Body of pancreas (tissue), 4 donors: ENCODE measurements around the gene RAD9B. TPM values are rescaled to one million over a fixed set of nuclear protein-coding genes. Genes with fewer than 3 reads are reported as not detected.
"Not testable (repeated sequence)": the region's sequence is repeated elsewhere in the genome, so short reads cannot be mapped to it uniquely, and the experiment has no call there.

Experiments used
- ATAC-seq: fragments of 150-250 bp; one replicate; pipeline ENCODE4 v1.9.1; 2016
- DNase-seq, 4 donors: peaks; one replicate each; pipeline ENCODE4 v3.0.0-alpha.2; 2019
- H3K27ac ChIP-seq, 4 donors: fragments of 200-600 bp; sonication (generic); 1 replicate in 3 of 4; 2 replicates in 1 of 4; pipeline versions ENCODE4 v1.5.1 to v1.6.1; 2016 to 2019; ENCODE audit warnings: mild to moderate bottlenecking in 1 of 4, mixed read lengths in 1 of 4, moderate library complexity in 1 of 4
- H3K27me3 ChIP-seq, 2 donors: fragments of 200-600 bp; sonication (generic); one replicate each; pipeline ENCODE4 v1.6.0; 2016; ENCODE audit warnings: mild to moderate bottlenecking in 1 of 2
- H3K36me3 ChIP-seq, 2 donors: fragments of 200-600 bp; sonication (generic); replicated peaks in 1 of 2; 2 replicates each; pipeline ENCODE4 v1.5.1; 2016; ENCODE audit warnings: low read depth in 2 of 2; ENCODE audit not compliant: insufficient read depth in 1 of 2
- H3K4me1 ChIP-seq: fragments of 200-600 bp; sonication (generic); one replicate; pipeline ENCODE4 v1.6.0; 2016
- H3K4me3 ChIP-seq, 2 donors: fragments of 200-600 bp; sonication (generic); 1 replicate in 1 of 2; 2 replicates in 1 of 2; pipeline ENCODE4 v1.5.1; 2016 to 2019
- H3K9me3 ChIP-seq, 3 donors: fragments of 200-600 bp; sonication (generic); 1 replicate in 2 of 3; 2 replicates in 1 of 3; pipeline ENCODE4 v1.5.1; 2016
- POLR2A ChIP-seq, 3 donors: fragments of 450-650 bp; IDR thresholded peaks; one replicate each; pipeline ENCODE4 v1.6.1; 2016; ENCODE audit warnings: antibody characterized with exemption in 3 of 3, mild to moderate bottlenecking in 2 of 3
- WGBS, 2 donors: methylation state at CpG; one replicate each; pipeline ENCODE4 v1.1.5; 2017; 5-methylcytosine and 5-hydroxymethylcytosine counted together
- intact Hi-C: fragments of 100-400 bp; cut with DNase I; formaldehyde crosslinking; loops from one replicate; pipeline ENCODE4 v1.15.1; 2023
- total RNA-seq, 2 donors: library from RNA; depleted of rRNA; stranded (reverse); fragments of >200 nt; gene quantifications; one replicate each; pipeline ENCODE4 v1.1.0, GENCODE V29; 2016
- TF ChIP-seq, protein P1 (sequence below), 7 experiments: fragments of 450-650 bp in 4 of 7; fragments of 200-600 bp in 3 of 7; sonication (generic) in 3 of 7; IDR thresholded peaks; one replicate each; pipeline ENCODE4 v1.5.1; 2016 to 2019; ENCODE audit warnings: antibody characterized with exemption in 7 of 7

The RAD9B gene
- total RNA-seq, 2 donors from 2014 or later, result 2.3 TPM; not detected in 1

DNA sequence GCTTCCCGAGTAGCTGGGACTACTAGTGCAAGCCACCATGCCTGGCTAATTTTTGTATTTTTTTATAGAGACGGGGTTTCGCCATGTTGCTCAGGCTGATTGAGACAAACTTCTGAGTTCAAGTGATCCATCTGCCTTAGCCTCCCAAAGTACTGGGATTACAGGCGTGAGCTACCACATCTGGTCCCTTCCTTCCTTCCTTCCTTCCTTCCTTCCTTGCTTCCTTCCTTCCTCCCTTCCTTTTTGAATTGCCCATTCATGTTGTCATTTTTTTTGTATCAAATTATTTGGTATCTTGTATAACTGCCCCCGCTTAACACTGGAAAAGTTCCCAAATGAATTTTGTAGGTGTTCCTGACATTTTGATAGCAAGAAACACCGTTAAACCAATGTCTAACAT, 11.7 kb downstream of the RAD9B start:
- WGBS, 2 donors, result 56 to 65% methylated on average over 6 of the region's 6 CpGs
- ATAC-seq, result no peak
- Histone ChIP-seq H3K27me3 (no peaks in the 10 kb centered on the region), H3K4me3 (no peak overlapping the region), H3K36me3 (no peaks in the 10 kb centered on the region), H3K4me1 (peaks cover 6% of the 10 kb centered on the region), H3K27ac (no peak overlapping the region), H3K9me3 (no peaks in the 10 kb centered on the region)
- no peak for DNase-seq
- no peak for TF ChIP-seq POLR2A (IDR thresholded peaks at IDR 0.05)
- TF ChIP-seq, protein P1, sequence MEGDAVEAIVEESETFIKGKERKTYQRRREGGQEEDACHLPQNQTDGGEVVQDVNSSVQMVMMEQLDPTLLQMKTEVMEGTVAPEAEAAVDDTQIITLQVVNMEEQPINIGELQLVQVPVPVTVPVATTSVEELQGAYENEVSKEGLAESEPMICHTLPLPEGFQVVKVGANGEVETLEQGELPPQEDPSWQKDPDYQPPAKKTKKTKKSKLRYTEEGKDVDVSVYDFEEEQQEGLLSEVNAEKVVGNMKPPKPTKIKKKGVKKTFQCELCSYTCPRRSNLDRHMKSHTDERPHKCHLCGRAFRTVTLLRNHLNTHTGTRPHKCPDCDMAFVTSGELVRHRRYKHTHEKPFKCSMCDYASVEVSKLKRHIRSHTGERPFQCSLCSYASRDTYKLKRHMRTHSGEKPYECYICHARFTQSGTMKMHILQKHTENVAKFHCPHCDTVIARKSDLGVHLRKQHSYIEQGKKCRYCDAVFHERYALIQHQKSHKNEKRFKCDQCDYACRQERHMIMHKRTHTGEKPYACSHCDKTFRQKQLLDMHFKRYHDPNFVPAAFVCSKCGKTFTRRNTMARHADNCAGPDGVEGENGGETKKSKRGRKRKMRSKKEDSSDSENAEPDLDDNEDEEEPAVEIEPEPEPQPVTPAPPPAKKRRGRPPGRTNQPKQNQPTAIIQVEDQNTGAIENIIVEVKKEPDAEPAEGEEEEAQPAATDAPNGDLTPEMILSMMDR (IDR thresholded peaks at IDR 0.05), result no peak
- intact Hi-C loops, result no loop called here

DNA sequence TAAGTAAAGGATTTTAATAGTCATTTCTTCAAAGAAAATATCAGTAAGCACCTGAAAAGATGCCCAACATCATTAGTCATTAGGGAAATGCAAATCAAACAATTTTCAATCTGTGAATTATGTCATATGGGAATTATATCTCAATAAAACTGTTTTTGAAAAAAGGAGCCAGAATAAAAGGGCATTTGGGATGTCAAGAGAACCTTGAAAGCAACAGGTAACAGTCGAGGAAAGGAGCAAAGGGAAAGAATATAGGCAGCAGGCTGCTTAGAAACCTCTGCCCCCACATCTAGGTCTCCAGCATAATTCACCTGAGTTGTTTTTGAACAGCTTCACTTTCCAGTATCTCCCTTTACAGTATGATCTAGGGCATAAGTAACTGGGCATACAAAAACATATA, 12.2 kb downstream of the RAD9B start:
- Histone ChIP-seq H3K4me1 (peaks cover 6% of the 10 kb centered on the region), H3K27ac (no peak overlapping the region), H3K9me3 (no peaks in the 10 kb centered on the region), H3K4me3 (no peak overlapping the region), H3K36me3 (no peaks in the 10 kb centered on the region), H3K27me3 (no peaks in the 10 kb centered on the region)
- 30 to 31% methylated on average over 1 of the region's 1 CpG for WGBS, 2 donors
- DNase-seq (no peak), ATAC-seq (no peak)
- intact Hi-C loops, result no loop called here
- TF ChIP-seq, protein P1 (IDR thresholded peaks at IDR 0.05), result no peak
- no peak for TF ChIP-seq POLR2A (IDR thresholded peaks at IDR 0.05)

GRCh38 chr12:110516995-110517394, 14.9 kb downstream of the RAD9B start:
- TF ChIP-seq, protein P1 (IDR thresholded peaks at IDR 0.05), result no peak
- TF ChIP-seq POLR2A (IDR thresholded peaks at IDR 0.05), result no peak
- H3K36me3 ChIP-seq, result no peaks in the 10 kb centered on the region
- intact Hi-C loops, result no loop called here
- no peaks in the 10 kb centered on the region for H3K27me3 ChIP-seq
- no peak for DNase-seq
- no peaks in the 10 kb centered on the region for H3K9me3 ChIP-seq
- no peak overlapping the region for H3K4me3 ChIP-seq
- no peak for ATAC-seq
- H3K4me1 ChIP-seq, result peaks cover 6% of the 10 kb centered on the region
- no peak overlapping the region for H3K27ac ChIP-seq
- WGBS, 2 donors, result 56 to 68% methylated on average over 3 of the region's 3 CpGs

GRCh38 chr12:110518014-110518413, 15.9 kb downstream of the RAD9B start:
- H3K4me1 ChIP-seq, H3K27me3 ChIP-seq, ATAC-seq, H3K36me3 ChIP-seq, H3K9me3 ChIP-seq, H3K4me3 ChIP-seq, DNase-seq, intact Hi-C loops, H3K27ac ChIP-seq: not testable (repeated sequence)
- WGBS, 2 donors, result 84 to 89% methylated on average over 8 of the region's 8 CpGs

GRCh38 chr12:110520876-110521712, 19.0 kb downstream of the RAD9B start:
- not testable (repeated sequence) for H3K4me3 ChIP-seq, DNase-seq, H3K4me1 ChIP-seq, H3K27ac ChIP-seq, H3K27me3 ChIP-seq, H3K9me3 ChIP-seq, H3K36me3 ChIP-seq, ATAC-seq
- WGBS, 2 donors, result 85 to 88% methylated on average over 11 of the region's 11 CpGs
- intact Hi-C loops, result loop anchor here (5.0 kb wide), 1 partner anchor 76 kb away; no protein-coding TSS in a partner anchor
